Lower leg skin (tissue), 3 donors: ENCODE data around the gene PLD1.

Source experiments
- CTCF ChIP-seq, 3 donors: fragments of 450-650 bp; IDR thresholded peaks; one replicate each; pipeline ENCODE4 v1.5.1; 2016; ENCODE audit warnings: antibody characterized with exemption in 3 of 3, mild to moderate bottlenecking in 3 of 3, moderate library complexity in 2 of 3
- POLR2A ChIP-seq, 2 donors: fragments of 450-650 bp; IDR thresholded peaks; one replicate each; pipeline ENCODE4 v1.6.1; 2016 to 2017; ENCODE audit warnings: antibody characterized with exemption in 2 of 2, mild to moderate bottlenecking in 1 of 2, moderate library complexity in 1 of 2

- TF ChIP-seq CTCF (IDR thresholded peaks at IDR 0.05): no peak
- TF ChIP-seq POLR2A (IDR thresholded peaks at IDR 0.05): no peak
Observed at GRCh38 chr3:171700157-171700556, 110.1 kb downstream of the PLD1 start.
